Activated T-helper 9 cell treated with anti-CD3 and anti-CD28 coated beads, Interleukin-2, amount 50 U/mL, for 16 hours (primary cell): ENCODE results near the gene MAPKAP1.

Experiments used
- DNase-seq: peaks from one replicate; pipeline ENCODE4 v3.0.0-alpha.2; 2020; ENCODE audit warnings: low read depth

Gene MAPKAP1

GRCh38 chr9:125457357-125457756 is 249.7 kb downstream of the MAPKAP1 start:
- no peak for DNase-seq

GRCh38 chr9:125455876-125456275 is 251.1 kb downstream of the MAPKAP1 start:
- DNase-seq: no peak

GRCh38 chr9:125455132-125455531 is 251.9 kb downstream of the MAPKAP1 start:
- DNase-seq: no peak

- DNase-seq: no peak
Observed at GRCh38 chr9:125447202-125447802, 259.7 kb downstream of the MAPKAP1 start.

GRCh38 chr9:125446561-125447094 is 260.4 kb downstream of the MAPKAP1 start:
- no peak for DNase-seq

- DNase-seq: no peak
Observed at GRCh38 chr9:125444956-125445506, 262.0 kb downstream of the MAPKAP1 start.

GRCh38 chr9:125444166-125444565 is 262.8 kb downstream of the MAPKAP1 start:
- DNase-seq: no peak

- no peak for DNase-seq
Observed at GRCh38 chr9:125443367-125443766, 263.6 kb downstream of the MAPKAP1 start.

- no peak for DNase-seq
Observed at GRCh38 chr9:125442452-125442851, 264.6 kb downstream of the MAPKAP1 start.

- no peak for DNase-seq
Observed at GRCh38 chr9:125440411-125440810, 266.6 kb downstream of the MAPKAP1 start.

- no peak for DNase-seq
Observed at GRCh38 chr9:125439434-125440272, 267.4 kb downstream of the MAPKAP1 start.

GRCh38 chr9:125438506-125439433 is 268.2 kb downstream of the MAPKAP1 start:
- no peak for DNase-seq

GRCh38 chr9:125437771-125438221 is 269.2 kb downstream of the MAPKAP1 start:
- DNase-seq: no peak

- no peak for DNase-seq
Observed at GRCh38 chr9:125436613-125437443, 270.2 kb downstream of the MAPKAP1 start.

GRCh38 chr9:125435776-125436612 is 271.0 kb downstream of the MAPKAP1 start:
- DNase-seq: no peak

GRCh38 chr9:125434986-125435775 is 271.8 kb downstream of the MAPKAP1 start:
- DNase-seq: no peak

- no peak for DNase-seq
Observed at GRCh38 chr9:125433461-125434011, 273.5 kb downstream of the MAPKAP1 start.

- DNase-seq: no peak
Observed at GRCh38 chr9:125432715-125433385, 274.2 kb downstream of the MAPKAP1 start.
